HepG2 (cell line): ENCODE measurements around the gene CTIF.

ENCODE experiments used
- EP300 ChIP-seq, 3 experiments: sonication (generic) in 1 of 3; formaldehyde crosslinking in 1 of 3; IDR thresholded peaks; 2 replicates each; pipeline versions ENCODE4 v1.5.1 to v1.6.1; 2011 to 2020; ENCODE audit warnings: low read depth in 2 of 3, low read length in 2 of 3, borderline replicate concordance in 1 of 3, improper control_type of control experiment in 1 of 3, mild to moderate bottlenecking in 1 of 3, missing genetic modification reagents in 1 of 3, moderate library complexity in 1 of 3
- MAFK ChIP-seq, 2 experiments: IDR thresholded peaks in 1 of 2; conservative IDR thresholded peaks in 1 of 2; 2 replicates each; pipeline ENCODE4 v1.6.1; 2011; ENCODE audit warnings: improper control_type of control experiment in 2 of 2, low read length in 2 of 2
- SALL2 ChIP-seq: sonication (generic); formaldehyde crosslinking; IDR thresholded peaks from 2 replicates; pipeline ENCODE4 v1.8.1; 2023; ENCODE audit warnings: mild to moderate bottlenecking, missing genetic modification reagents, inconsistent platforms
- SMYD3 ChIP-seq: sonication (generic); formaldehyde crosslinking; IDR thresholded peaks from 2 replicates; pipeline ENCODE4 v1.8.1; 2023; ENCODE audit warnings: mild to moderate bottlenecking, missing genetic modification reagents
- USF2 ChIP-seq, 2 experiments: sonication (generic) in 1 of 2; formaldehyde crosslinking in 1 of 2; IDR thresholded peaks; 2 replicates each; pipeline versions ENCODE4 v1.5.1 to v1.6.1; 2011 to 2020; ENCODE audit warnings: borderline replicate concordance in 1 of 2, low read depth in 1 of 2, low read length in 1 of 2, mild to moderate bottlenecking in 1 of 2, missing genetic modification reagents in 1 of 2, moderate library complexity in 1 of 2
- YEATS2 ChIP-seq: sonication (generic); formaldehyde crosslinking; IDR thresholded peaks from 2 replicates; pipeline ENCODE4 v1.4.0; 2020; ENCODE audit warnings: missing genetic modification reagents, borderline replicate concordance
- ZNF18 ChIP-seq: sonication (generic); formaldehyde crosslinking; IDR thresholded peaks from 2 replicates; pipeline ENCODE4 v1.8.0; 2022; ENCODE audit warnings: mild to moderate bottlenecking, missing genetic modification reagents; ENCODE audit not compliant: insufficient replicate concordance

GRCh38 chr18:48762022-48762421, 223.2 kb downstream of the CTIF start:
- TF ChIP-seq SALL2 (CRISPR knock-in tag) (no peak), MAFK (conservative IDR thresholded peaks at IDR 0.05 in 1 of 2, IDR thresholded peaks at IDR 0.05 in 1 of 2; ENCODE audit: low read length in 2 of 2) (no peak), ZNF18 (CRISPR knock-in tag) (no peak), SMYD3 (no peak), YEATS2 (no peak), USF2 (IDR thresholded peaks at IDR 0.05; ENCODE audit: low read depth, low read length) (no peak), USF2 (CRISPR knock-in tag; IDR thresholded peaks at IDR 0.05; ENCODE audit: borderline replicate concordance) (no peak), EP300 (IDR thresholded peaks at IDR 0.05; ENCODE audit: low read depth in 2 of 2, low read length in 2 of 2) (no peak), EP300 (CRISPR knock-in tag; IDR thresholded peaks at IDR 0.05; ENCODE audit: borderline replicate concordance) (no peak)
